Measurements from ENCODE around the gene UBE2S. TPM values are rescaled to one million over a fixed set of nuclear protein-coding genes. Genes with fewer than 3 reads are reported as not detected.

UBE2S gene
- total RNA-seq, 1 donor from 2014 or later: 69.9 TPM

DNA sequence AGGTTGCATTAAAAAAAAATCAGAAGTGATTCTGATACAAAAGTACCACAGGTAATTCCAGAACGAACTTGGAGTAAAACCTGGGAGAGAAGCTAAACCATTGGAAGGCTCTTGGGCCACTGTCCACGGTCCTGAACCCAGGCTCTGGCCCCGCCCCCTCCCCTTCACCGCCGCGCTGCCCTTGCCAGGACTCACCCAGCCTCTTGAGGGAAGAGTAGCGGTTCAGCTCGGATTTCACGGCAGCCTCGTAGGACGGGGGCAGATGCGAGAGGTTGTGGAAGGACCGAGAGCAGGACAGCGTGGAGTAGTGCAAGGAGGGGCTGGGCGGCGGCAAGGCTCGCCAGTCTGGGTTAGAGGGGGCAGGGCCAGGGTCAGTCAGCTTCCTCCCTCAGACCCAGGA lies 29.8 kb upstream of the UBE2S start:
- Mint-ChIP-seq H3K27me3 (peaks cover 52% of the 10 kb centered on the region), H3K9me3 (ENCODE audit: low read depth) (no peaks in the 10 kb centered on the region), H3K27ac (no peak overlapping the region), H3K36me3 (ENCODE audit: insufficient read depth) (no peaks in the 10 kb centered on the region), H3K4me1 (ENCODE audit: low read depth) (no peaks in the 10 kb centered on the region), H3K4me3 (ENCODE audit: low read depth) (no peak overlapping the region)
- peak; percentile 67 for DNase-seq (ENCODE audit: low spot score, unreplicated experiment)
- TF ChIP-seq, protein P1, sequence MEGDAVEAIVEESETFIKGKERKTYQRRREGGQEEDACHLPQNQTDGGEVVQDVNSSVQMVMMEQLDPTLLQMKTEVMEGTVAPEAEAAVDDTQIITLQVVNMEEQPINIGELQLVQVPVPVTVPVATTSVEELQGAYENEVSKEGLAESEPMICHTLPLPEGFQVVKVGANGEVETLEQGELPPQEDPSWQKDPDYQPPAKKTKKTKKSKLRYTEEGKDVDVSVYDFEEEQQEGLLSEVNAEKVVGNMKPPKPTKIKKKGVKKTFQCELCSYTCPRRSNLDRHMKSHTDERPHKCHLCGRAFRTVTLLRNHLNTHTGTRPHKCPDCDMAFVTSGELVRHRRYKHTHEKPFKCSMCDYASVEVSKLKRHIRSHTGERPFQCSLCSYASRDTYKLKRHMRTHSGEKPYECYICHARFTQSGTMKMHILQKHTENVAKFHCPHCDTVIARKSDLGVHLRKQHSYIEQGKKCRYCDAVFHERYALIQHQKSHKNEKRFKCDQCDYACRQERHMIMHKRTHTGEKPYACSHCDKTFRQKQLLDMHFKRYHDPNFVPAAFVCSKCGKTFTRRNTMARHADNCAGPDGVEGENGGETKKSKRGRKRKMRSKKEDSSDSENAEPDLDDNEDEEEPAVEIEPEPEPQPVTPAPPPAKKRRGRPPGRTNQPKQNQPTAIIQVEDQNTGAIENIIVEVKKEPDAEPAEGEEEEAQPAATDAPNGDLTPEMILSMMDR (IDR thresholded peaks at IDR 0.05; ENCODE audit: unreplicated experiment): no peak

DNA sequence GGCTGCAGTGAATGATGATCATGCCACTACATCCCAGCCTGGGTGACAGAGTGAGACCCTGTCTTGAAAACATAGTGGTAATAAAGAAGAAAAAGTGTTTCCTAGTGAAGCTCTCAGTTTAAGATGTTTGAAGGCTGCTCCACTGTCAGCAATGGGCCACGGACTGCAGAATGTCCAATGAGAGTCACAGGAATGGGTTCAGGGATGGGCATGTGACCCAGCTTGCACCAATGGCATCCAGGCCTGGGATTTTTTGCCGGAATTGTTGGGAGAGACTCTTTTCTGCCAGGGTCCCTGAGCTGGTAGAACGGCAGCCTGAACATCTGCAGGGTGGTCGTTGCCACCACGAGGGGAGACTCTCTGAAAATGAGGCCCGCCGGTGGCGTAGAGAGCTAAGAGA lies 29.3 kb upstream of the UBE2S start:
- Mint-ChIP-seq H3K36me3 (ENCODE audit: insufficient read depth) (no peaks in the 10 kb centered on the region), H3K4me3 (ENCODE audit: low read depth) (no peak overlapping the region), H3K4me1 (ENCODE audit: low read depth) (no peaks in the 10 kb centered on the region), H3K27me3 (peaks cover 52% of the 10 kb centered on the region), H3K27ac (no peak overlapping the region), H3K9me3 (ENCODE audit: low read depth) (no peaks in the 10 kb centered on the region)
- no peak for DNase-seq (ENCODE audit: low spot score, unreplicated experiment)
- TF ChIP-seq, protein P1 (IDR thresholded peaks at IDR 0.05; ENCODE audit: unreplicated experiment): no peak

DNA sequence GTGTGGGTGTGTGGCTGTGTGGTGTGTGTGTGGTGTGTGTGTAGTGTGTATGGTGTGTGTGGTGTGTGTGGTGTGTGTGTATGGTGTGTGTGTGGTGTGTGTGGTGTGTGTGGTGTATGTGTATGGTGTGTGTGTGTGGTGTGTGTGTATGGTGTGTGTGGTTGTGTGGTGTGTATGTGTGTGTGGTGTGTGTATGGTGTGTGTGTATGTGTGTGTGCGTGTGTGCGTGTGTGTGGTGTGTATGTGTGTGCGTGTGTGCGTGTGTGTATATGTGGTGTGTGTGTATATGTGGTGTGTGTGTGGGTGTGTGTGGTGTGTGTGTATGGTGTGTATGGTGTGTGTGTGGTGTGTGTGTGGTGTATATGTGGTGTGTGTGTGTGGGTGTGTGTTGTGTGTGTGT lies 27.4 kb upstream of the UBE2S start:
- H3K4me1 Mint-ChIP-seq (ENCODE audit: low read depth): no peaks in the 10 kb centered on the region
- H3K9me3 Mint-ChIP-seq (ENCODE audit: low read depth): peaks cover 3% of the 10 kb centered on the region
- TF ChIP-seq, protein P1 (IDR thresholded peaks at IDR 0.05; ENCODE audit: unreplicated experiment): no peak
- DNase-seq (ENCODE audit: low spot score, unreplicated experiment): no peak
- H3K27ac Mint-ChIP-seq: no peak overlapping the region
- no peaks in the 10 kb centered on the region for H3K36me3 Mint-ChIP-seq (ENCODE audit: insufficient read depth)
- H3K27me3 Mint-ChIP-seq: peaks cover 44% of the 10 kb centered on the region
- H3K4me3 Mint-ChIP-seq (ENCODE audit: low read depth): no peak overlapping the region

DNA sequence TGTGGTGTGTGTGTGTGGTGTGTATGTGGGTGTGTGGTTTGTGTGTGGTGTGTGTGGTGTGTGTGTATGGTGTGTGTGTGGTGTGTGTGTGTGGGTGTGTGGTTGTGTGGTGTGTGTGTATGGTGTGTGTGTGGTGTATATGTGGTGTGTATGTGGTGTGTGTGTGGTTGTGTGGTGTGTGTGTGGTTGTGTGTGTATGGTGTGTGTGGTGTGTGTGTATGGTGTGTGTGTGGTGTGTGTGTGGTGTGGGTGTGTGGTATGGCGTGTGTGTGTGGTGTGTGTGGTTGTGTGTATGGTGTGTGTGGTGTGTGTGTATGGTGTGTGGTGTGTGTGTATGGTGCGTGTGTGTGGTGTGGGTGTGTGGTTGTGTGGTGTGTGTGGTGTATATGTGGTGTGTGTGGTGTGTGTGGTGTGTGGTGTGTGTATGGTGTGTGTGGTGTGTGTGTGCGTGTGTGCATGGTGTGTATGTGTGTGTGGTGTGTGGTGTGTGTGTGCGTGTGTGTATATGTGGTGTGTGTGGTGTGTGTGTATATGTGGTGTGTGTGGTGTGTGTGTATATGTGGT lies 26.9 kb upstream of the UBE2S start:
- peaks cover 38% of the 10 kb centered on the region for H3K27me3 Mint-ChIP-seq

DNA sequence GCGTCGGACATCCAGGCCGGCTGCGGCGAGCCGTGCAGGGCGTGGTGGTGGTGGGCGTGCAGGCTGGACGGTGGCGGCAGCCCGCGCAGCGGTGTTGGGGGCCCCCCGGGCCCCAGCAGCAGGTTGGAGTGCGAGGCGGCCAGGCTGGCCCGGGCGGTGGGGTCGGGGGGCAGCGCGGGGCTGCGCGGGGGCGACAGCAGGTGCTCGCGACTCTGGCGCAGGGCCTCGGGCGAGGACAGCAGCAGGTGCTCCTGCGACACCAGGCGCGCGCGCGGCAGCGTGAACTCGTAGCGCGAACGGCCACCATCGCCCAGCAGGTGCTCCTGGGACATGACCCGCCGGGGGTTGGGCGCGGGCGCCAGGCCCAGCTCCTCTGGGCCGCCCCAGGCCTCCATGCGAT lies 25.7 kb upstream of the UBE2S start:
- Mint-ChIP-seq H3K27ac (no peak overlapping the region), H3K36me3 (ENCODE audit: insufficient read depth) (no peaks in the 10 kb centered on the region), H3K4me1 (ENCODE audit: low read depth) (no peaks in the 10 kb centered on the region), H3K27me3 (peaks cover 33% of the 10 kb centered on the region), H3K9me3 (ENCODE audit: low read depth) (peaks cover 3% of the 10 kb centered on the region), H3K4me3 (ENCODE audit: low read depth) (no peak overlapping the region)
- TF ChIP-seq, protein P1 (IDR thresholded peaks at IDR 0.05; ENCODE audit: unreplicated experiment): no peak
- no peak for DNase-seq (ENCODE audit: low spot score, unreplicated experiment)

More for the DNA sequence above, 26.9 kb upstream of the UBE2S start:
- Mint-ChIP-seq H3K9me3 (ENCODE audit: low read depth) (peaks cover 3% of the 10 kb centered on the region), H3K4me3 (ENCODE audit: low read depth) (no peak overlapping the region), H3K36me3 (ENCODE audit: insufficient read depth) (no peaks in the 10 kb centered on the region), H3K27ac (no peak overlapping the region), H3K4me1 (ENCODE audit: low read depth) (no peaks in the 10 kb centered on the region)
- TF ChIP-seq, protein P1 (IDR thresholded peaks at IDR 0.05; ENCODE audit: unreplicated experiment): no peak
- DNase-seq (ENCODE audit: low spot score, unreplicated experiment): no peak

All from progenitor cell of endocrine pancreas (in vitro differentiated cells).